NCI-H748 (cell line): Measurements from ENCODE around the gene NCKAP5.
A peak's percentile ranks its signal among the peaks of the same experiment; 100 is the strongest.

Experiments
- DNase-seq: peaks from one replicate; lab custom pipeline; 2025; ENCODE audit not compliant: unreplicated experiment; lab: John Stamatoyannopoulos, UW

Gene NCKAP5

DNA sequence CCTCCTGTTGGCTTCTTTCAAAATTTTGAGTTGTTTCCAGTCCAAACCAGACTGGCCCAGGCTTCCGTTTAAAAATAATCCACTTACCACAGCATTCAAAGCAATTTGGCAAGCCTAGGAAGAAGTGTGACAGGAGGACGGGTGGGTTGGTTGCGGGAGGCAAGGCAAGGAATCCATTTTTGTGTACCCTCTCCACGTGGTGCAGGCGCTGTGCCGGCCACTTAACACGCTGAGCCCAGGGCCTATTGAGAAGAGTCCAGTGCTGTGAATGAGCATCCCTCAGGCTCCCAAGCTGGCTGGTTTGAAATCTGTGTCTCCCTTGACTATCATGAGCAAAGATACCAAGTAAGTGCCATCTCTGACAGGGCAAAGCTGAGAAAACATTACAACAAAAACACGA lies 160.9 kb downstream of the NCKAP5 start:
- DNase-seq: no peak

GRCh38 chr2:133405252-133405651 lies 163.0 kb downstream of the NCKAP5 start:
- DNase-seq: no peak

GRCh38 chr2:133400411-133400810 lies 167.9 kb downstream of the NCKAP5 start:
- DNase-seq: no peak

GRCh38 chr2:133393895-133394294 lies 174.4 kb downstream of the NCKAP5 start:
- DNase-seq: no peak

DNA sequence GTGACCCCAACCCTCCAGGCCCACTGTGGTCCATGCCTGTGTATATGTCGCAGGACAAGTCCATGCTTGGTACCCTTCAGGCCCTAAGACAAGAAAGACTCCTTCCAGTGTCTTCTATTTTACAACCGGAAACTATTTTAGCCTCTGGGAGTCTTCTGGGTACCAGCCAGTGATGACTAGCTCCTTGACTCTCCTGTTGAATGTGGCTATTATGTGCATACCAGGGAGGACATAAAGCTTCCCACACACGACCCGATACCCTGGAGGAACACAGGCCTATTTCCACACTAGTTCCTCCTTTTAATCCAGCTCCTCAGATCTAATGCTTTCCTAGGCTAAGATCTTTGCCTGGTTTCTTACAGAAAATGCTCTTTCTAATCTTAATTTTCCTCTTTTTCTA lies 178.1 kb downstream of the NCKAP5 start:
- DNase-seq: no peak

DNA sequence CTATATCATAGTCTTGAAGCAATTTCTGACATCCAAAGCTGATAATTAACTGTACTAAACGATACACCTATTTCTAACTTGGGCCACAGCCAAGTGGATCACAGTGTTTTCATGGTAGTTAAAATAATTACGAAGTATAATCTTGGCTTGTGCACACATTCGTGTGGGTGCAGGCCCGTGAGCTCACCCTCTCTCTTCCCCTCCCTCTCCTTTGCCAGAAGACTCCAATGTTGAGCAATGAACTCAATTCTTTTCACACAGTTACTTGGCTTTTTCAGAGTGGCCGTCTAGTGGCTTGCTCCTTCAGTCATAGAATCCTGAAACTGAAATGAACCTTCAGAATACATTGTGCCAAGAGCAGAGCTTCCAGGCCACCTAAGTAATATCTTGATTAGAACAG lies 178.7 kb downstream of the NCKAP5 start:
- DNase-seq: peak; percentile 8

GRCh38 chr2:133382566-133382965 lies 185.7 kb downstream of the NCKAP5 start:
- no peak for DNase-seq

DNA sequence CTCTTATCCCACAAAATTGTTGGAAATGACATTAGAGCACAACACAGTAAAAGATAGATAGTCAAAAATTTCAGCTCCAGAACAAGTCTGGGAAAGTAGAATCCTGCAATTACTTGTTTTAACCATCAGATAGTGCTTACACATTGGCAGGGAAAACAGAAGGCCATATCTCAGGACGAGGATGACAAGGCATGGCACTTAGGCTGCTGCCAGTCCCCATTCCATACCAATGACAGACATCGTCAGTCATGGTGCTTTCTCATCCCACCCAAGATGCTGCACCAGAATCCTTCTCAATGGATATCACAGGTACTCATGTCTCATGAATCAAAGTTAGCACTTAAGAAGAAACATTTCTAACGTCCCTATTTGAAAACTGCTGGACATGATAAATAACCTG lies 187.3 kb downstream of the NCKAP5 start:
- DNase-seq: no peak

- DNase-seq: no peak
Observed at GRCh38 chr2:133378928-133379549, 189.2 kb downstream of the NCKAP5 start.

- no peak for DNase-seq
Observed at GRCh38 chr2:133378386-133378785, 189.9 kb downstream of the NCKAP5 start.

DNA sequence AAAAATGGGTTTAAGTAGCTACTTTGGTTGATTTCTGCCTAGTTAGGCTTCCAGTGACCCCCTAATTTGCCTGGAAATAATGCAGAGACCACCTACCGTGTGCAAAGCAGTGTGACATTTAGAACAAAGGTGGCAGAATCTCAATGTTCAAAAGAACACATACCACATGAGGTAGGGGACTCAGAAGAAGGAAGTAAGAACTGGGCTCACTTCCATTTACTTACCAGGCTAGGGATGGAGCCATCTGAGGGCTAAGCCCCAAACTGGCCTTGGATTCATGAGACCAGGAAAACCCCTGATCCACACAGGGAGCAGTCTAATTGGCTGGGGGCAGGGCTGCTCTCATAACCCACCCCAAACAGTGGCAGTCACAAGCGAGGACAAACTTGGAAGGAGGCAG lies 190.7 kb downstream of the NCKAP5 start:
- DNase-seq: no peak

DNA sequence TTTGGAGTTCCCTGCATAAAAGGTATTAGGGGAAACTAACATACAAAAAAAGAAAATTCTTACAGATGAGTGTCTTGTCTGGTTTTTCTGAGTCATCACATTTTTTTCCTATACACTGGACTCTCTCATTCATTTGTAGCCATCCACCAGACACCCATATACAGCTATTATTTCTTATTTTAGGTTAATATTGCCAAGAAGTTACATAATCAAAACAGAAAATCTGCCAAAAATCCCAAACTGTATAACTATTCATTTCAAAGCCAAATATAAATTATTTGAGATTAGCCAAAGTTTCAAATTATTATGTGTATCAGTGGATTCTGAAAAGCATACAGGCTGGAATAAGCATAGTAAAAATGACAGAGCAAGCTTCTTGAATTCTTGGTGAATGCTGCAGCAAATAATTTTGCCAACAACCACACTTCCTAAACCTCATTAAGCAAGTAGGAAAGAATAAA lies 191.2 kb downstream of the NCKAP5 start:
- no peak for DNase-seq

DNA sequence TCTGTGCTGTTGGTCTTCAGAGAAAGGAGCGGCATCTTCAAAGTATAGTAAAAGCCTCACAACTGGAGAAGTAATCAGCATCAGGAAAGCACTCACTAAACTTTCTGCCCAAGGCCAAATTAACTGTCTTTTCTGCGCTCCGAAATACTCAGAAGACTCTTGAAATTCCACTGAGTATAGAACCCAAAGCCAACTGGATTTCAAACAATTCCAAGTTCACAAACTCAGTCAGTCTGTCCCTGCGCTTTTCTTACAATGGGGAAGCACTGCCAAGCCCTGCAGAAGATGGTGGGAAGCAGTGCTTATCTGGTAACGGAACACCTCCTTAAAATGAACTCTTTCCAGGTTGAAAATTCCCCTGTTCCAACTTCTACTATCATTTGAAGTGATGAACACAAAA lies 193.5 kb downstream of the NCKAP5 start:
- DNase-seq: no peak

- DNase-seq: no peak
Observed at GRCh38 chr2:133371286-133371685, 197.0 kb downstream of the NCKAP5 start.

DNA sequence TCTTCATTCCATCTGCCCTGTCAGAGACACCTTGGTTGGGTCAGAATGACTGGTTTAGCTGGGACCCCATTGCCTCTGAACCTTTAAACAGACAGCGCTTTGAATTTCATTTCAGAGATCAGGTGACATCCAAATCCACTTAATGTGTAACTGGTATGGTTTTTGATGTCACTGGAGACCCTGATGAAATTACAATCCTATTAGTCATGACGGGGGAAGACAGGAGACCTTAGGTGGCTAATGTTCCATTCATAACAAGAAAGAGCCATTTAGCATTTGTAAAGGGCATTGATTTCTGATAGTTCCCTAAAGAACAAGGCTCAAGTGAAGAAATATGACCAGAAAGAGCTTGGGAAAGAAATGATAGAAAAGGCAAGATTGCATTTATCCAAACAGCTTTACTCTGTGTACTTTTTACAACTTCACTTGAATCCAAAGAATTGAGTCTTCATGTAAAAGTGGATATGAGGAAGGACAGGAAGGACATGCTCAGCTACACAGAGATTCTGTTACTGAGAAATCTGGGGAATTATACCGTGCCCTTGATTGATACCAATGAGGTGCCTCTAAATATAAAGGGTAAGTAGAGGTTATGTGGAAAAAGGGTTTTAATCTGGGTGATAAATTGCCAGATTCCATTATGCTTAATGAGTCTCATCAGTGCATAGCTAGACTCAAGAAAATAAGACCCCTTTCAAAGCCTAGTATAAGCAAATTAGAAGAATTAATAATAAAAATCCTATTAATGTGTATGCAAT lies 198.2 kb downstream of the NCKAP5 start:
- no peak for DNase-seq

GRCh38 chr2:133365117-133365516 lies 203.1 kb downstream of the NCKAP5 start:
- DNase-seq: no peak

GRCh38 chr2:133364636-133365035 lies 203.6 kb downstream of the NCKAP5 start:
- no peak for DNase-seq

- no peak for DNase-seq
Observed at GRCh38 chr2:133363884-133364283, 204.4 kb downstream of the NCKAP5 start.

- no peak for DNase-seq
Observed at GRCh38 chr2:133362061-133362476, 206.2 kb downstream of the NCKAP5 start.

DNA sequence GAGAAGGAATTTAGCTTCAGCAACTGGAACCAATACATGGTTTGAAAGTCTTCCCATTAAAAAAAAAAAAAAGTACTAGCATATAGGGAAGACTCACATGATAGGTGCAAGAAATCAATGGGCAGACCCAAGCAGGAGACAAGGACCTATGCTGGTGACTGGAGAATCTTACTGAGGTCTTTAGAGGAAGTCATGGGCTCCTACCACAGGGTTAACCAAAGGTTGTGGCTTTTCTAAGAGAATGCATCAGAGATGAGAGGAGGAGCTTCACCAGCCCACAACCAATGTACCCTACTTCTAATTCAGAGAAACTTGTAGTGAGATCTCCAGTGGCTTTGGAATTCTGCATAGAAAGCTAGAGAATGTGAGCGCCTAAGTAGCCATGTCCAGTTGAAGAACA lies 207.4 kb downstream of the NCKAP5 start:
- DNase-seq: no peak

DNA sequence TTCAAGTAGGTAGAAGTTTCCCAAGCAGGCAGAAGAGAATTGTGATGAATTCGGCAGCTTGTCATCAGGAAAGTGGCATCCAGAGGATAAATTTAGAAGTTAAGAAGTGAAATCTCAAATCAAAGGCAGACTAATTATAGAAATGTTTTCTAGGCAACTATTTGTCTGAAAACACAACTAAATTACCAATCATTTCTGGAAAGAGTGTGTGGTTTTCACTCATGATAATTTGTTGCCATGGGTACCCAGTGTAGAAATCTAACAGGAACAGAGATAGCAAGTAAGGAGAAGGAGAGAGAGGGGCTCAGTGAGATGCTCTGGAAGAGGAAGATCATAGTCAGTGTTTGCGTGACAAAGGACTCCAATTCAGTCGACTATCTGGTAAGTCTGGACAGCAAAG lies 208.1 kb downstream of the NCKAP5 start:
- DNase-seq: no peak

DNA sequence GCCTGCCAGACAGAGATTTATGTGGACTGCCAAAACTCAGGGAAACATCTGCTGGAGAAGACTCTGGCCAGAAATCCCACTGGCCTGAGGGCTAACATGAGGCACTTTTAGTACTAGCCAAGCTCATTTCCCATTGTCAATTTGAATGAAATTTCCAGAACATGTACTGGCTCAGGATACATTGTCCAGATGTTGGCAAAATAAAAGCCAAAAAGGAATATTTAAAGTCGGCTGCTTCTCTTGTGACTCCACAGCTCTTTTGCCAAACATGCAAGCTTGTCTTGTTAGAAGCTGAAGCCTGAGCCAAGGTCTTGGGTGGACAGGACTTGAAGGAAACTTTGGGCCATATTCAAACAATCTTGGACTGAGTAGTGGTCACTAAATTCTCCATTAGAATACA lies 215.5 kb downstream of the NCKAP5 start:
- no peak for DNase-seq

DNA sequence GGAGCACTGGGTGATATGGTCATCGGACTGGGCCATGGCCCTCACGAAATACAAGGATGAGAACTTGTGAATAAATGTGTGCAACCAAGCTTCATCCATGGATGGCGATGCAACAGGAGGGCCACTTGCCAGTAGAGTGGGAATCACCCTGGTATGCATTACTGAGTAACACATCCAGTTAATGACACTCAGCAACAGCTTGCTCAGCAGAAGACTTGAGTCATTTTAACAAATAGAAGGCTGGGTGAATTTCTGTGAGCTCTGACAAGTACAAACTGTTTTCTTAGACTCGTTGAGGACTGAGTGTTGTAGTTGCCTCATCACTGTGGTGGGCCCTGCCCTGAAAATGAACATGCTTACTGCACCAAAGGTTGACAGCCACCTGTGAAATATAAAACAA lies 221.6 kb downstream of the NCKAP5 start:
- DNase-seq: no peak
